ENCODE results near the gene CCDC40. TPM values are rescaled to one million over a fixed set of nuclear protein-coding genes. Genes with fewer than 3 reads are reported as not detected.

Gene CCDC40
- total and polyA plus RNA-seq, 8 donors = 0.61 to 56.2 (median 3.8) TPM

DNA sequence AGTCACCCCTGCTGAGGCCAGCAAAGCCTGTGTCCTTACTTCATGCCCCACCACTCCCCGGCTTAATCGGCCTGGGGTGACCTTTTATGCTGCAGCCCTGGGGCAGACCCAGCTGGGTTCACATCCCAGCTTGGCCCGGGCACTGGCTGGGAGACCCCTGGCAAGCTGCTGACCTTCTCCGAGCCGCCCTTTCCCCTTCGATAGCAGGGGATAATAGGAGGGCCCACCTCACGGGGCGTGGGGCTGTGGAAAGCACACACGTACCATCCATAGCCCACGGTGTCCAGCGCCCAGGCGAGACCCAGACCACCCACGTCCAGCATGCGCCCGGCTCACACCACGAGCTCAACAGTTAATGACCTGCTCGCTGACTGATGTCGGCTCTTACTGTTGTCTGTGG, 27.6 kb upstream of the CCDC40 start:
- Histone ChIP-seq H3K9me3 (no peaks in the 10 kb centered on the region), H3K36me3 (peaks cover 21 to 48% (median 45%) of the 10 kb centered on the region in 4 donors), H3K4me3 (no peak overlapping the region), H3K27ac (peak overlapping the region; percentile 22 to 51 (median 39)), H3K27me3 (no peaks in the 10 kb centered on the region), H3K4me1 (peaks cover 5 to 26% (median 21%) of the 10 kb centered on the region in 4 donors)
- DNase-seq = no peak
- intact Hi-C loops (cut with DNase I; ENCODE audit: low total_unique reads) = no loop called here
- TF ChIP-seq, protein P1, sequence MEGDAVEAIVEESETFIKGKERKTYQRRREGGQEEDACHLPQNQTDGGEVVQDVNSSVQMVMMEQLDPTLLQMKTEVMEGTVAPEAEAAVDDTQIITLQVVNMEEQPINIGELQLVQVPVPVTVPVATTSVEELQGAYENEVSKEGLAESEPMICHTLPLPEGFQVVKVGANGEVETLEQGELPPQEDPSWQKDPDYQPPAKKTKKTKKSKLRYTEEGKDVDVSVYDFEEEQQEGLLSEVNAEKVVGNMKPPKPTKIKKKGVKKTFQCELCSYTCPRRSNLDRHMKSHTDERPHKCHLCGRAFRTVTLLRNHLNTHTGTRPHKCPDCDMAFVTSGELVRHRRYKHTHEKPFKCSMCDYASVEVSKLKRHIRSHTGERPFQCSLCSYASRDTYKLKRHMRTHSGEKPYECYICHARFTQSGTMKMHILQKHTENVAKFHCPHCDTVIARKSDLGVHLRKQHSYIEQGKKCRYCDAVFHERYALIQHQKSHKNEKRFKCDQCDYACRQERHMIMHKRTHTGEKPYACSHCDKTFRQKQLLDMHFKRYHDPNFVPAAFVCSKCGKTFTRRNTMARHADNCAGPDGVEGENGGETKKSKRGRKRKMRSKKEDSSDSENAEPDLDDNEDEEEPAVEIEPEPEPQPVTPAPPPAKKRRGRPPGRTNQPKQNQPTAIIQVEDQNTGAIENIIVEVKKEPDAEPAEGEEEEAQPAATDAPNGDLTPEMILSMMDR (IDR thresholded peaks at IDR 0.05) = no peak
- WGBS, 5 donors = 60 to 80% (median 69%) methylated on average over 18 of the region's 18 CpGs

DNA sequence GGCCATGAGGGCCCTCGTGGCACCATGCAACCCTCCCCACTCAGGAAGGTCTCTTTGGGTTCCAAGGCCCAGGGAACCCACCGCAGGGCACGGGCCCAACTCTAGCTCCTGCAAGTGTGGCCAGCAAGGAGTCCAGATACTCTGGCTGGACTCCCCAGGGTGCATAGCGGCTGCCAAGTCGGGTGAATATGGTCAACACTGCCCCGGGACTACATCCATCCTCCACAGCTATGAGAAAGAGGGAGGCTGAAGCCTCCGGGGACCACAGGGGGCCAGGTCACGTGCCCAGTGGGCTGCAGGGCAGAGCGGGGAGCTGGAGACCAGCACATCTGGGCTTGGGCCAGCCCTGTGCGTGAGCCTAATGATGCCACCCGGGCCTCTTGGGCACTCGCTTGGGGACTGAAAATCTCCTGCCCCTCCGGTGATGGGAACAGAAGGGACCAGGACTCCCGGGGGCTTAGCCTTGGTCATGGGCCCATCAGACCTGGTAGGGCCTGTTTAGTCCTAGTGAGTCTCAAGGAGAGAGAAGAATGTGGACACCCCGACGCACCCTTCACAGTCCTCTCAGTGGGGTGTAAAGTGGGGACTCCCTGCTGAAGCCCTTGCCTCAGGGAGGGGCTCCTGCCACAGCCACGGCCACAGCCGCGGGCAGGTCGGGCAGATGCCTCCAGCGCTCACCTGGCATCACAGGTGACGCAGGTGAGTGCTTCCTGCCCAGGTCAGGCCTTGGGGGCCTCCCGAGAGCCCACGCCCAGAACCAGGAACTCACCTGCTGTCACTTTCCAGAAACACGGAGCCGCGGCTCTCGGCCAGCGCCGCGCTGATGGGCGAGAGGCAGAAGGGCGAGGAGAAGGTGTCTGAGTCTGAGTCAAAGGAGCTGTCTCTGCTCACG, 26.8 kb upstream of the CCDC40 start:
- whole genome bisulfite sequencing, 5 donors = 88 to 94% (median 90%) methylated on average over 27 to 34 of the region's 34 CpGs
- intact Hi-C loops (cut with DNase I; ENCODE audit: low total_unique reads) = no loop called here
- peaks cover 21 to 48% (median 45%) of the 10 kb centered on the region in 4 donors for H3K36me3 ChIP-seq
- peak overlapping the region in 1 of 5 donors; percentile 50 for H3K27ac ChIP-seq
- H3K9me3 ChIP-seq = no peaks in the 10 kb centered on the region
- peaks cover 5 to 26% (median 21%) of the 10 kb centered on the region in 4 donors for H3K4me1 ChIP-seq
- H3K4me3 ChIP-seq = no peak overlapping the region
- DNase-seq = no peak
- H3K27me3 ChIP-seq = no peaks in the 10 kb centered on the region
- TF ChIP-seq POLR2AphosphoS5 (IDR thresholded peaks at IDR 0.05) (no peak), EP300 (IDR thresholded peaks at IDR 0.05) (no peak), POLR2A (IDR thresholded peaks at IDR 0.05) (no peak)
- TF ChIP-seq, protein P1 (IDR thresholded peaks at IDR 0.05) = no peak

DNA sequence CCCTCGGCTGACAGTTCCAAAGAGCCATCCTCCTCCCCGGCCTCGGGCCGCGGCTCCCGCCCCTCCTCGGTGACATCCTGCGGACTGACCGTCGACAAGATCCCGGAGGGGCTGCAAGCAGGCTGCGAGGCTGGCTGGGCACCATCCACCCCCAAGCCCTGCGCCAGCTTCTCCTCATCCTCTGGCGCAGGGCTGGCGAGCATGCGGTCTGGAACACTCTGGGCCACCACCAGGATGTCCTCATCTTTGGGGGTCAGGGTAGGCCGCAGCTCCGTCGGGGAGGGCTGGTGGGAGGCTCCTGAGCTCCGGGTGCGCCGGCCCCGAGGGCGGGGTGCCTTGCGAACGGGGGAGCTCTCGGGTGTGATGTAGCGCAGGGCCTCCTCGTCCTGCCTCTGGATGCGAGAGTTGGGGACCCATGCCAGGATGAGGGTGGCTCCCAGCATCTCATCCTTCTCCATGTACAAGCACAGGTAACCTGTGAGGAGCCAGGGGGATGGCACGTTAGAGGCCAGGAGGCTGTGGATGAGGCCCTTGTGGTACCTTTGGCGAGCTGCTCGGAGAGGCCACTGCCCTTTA, 26.1 kb upstream of the CCDC40 start:
- intact Hi-C loops (cut with DNase I; ENCODE audit: low total_unique reads) = no loop called here

DNA sequence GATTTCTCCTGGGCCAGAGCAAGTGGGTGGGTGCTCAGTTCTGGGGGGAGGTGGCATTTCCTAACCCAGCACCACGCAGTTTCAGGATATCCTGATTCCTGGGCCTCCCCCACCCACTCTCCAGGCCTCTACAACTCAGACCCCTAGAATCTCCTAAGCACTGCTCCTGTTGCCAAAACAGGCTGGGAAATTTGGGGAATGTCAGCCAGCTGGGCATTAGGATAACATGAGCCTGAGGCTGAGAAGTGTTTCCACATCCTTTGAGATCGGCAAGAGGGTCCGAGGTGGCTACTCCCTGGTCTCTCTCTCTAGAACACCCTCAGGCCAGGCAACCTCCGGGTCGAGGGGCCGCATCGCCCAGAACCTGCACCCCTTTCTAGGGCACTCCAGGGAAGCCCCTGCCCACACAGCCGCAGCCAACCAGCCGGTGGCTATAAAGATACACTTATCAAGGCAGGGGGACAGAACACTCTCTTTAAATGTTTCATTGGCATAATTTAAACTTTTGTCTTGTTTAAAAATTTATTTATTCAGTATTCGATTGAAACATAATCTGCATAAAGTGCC, 24.4 kb upstream of the CCDC40 start:
- H3K4me3 ChIP-seq = no peak overlapping the region
- intact Hi-C loops (cut with DNase I; ENCODE audit: low total_unique reads) = no loop called here
- TF ChIP-seq POLR2A (IDR thresholded peaks at IDR 0.05) (no peak), POLR2AphosphoS5 (IDR thresholded peaks at IDR 0.05) (no peak), EP300 (IDR thresholded peaks at IDR 0.05) (no peak)
- TF ChIP-seq, protein P1 (IDR thresholded peaks at IDR 0.05) = no peak
- no peak for DNase-seq
- no peaks in the 10 kb centered on the region for H3K9me3 ChIP-seq
- no peak overlapping the region for H3K27ac ChIP-seq
- no peaks in the 10 kb centered on the region for H3K27me3 ChIP-seq
- 84 to 90% (median 87%) methylated on average over 9 to 10 of the region's 10 CpGs for WGBS, 5 donors
- H3K4me1 ChIP-seq = peaks cover 5 to 15% (median 9%) of the 10 kb centered on the region in 4 donors
- peaks cover 21 to 48% (median 45%) of the 10 kb centered on the region in 4 donors for H3K36me3 ChIP-seq

More for the DNA sequence above, 26.1 kb upstream of the CCDC40 start:
- no peak for DNase-seq
- Histone ChIP-seq H3K4me1 (peaks cover 5 to 25% (median 20%) of the 10 kb centered on the region in 4 donors), H3K4me3 (no peak overlapping the region), H3K27me3 (no peaks in the 10 kb centered on the region), H3K27ac (no peak overlapping the region), H3K9me3 (no peaks in the 10 kb centered on the region), H3K36me3 (peaks cover 21 to 48% (median 45%) of the 10 kb centered on the region in 4 donors)
- 91 to 99% (median 94%) methylated on average over 24 to 33 of the region's 33 CpGs for WGBS, 5 donors
- TF ChIP-seq EP300 (IDR thresholded peaks at IDR 0.05) (no peak), POLR2AphosphoS5 (IDR thresholded peaks at IDR 0.05) (no peak), POLR2A (IDR thresholded peaks at IDR 0.05) (no peak)
- TF ChIP-seq, protein P1 (IDR thresholded peaks at IDR 0.05) = no peak

All from stomach (tissue), 9 donors.